ENCODE data around the gene PRKN.

DNA sequence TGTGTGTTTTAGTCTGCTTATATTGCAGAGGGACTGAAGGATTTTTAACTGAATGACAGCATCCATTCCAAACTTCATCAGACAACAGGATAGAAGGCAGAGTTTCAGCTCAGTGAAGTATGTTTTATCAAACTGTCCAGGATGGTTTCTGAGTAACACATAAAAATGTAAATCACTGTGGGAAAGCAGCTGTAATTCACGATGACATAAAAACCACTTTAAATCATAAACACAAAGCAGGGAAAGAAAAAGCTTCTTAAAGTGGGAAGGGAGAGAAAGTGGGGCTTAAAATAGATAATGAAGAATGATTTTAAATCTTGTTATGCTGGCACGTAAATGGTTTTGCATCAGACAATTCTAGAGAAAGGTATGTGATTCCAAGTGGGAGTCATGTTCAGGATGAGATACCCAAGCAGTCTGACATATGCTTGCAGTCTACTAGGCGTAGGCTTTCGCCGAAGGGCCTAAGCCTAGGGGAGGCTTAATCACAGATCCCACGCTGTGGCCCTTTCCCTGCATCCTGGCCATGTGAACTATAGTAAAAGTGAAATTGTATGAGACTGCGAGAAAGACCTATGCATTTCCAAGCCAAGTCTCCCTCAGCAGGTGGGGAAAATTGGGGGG, 610.6 kb downstream of the PRKN start:
- TF ChIP-seq GATA3 (IDR thresholded peaks at IDR 0.05; ENCODE audit: low read depth, low read length) (no peak), GATA2 (IDR thresholded peaks at IDR 0.05; ENCODE audit: low read depth, low read length) (no peak)
